ES-I3 (cell line): ENCODE data around the gene ZDHHC9.

Source experiments
- H3K36me3 ChIP-seq: 2 replicates; pipeline ENCODE4 v1.6.1; 2013; ENCODE audit warnings: mild to moderate bottlenecking, low read length, control low read depth, moderate library complexity; ENCODE audit not compliant: insufficient read depth
- H3K4me1 ChIP-seq: 2 replicates; pipeline ENCODE4 v1.6.1; 2013; ENCODE audit warnings: mild to moderate bottlenecking, control low read depth, low read length; ENCODE audit not compliant: insufficient read depth
- H3K9ac ChIP-seq: 2 replicates; pipeline ENCODE4 v1.6.1; 2013; ENCODE audit warnings: low read depth, mild to moderate bottlenecking, low read length, moderate library complexity
- H3K9me3 ChIP-seq: 2 replicates; pipeline ENCODE4 v1.6.1; 2013; ENCODE audit warnings: mild to moderate bottlenecking, low read length, moderate library complexity; ENCODE audit not compliant: control insufficient read depth, insufficient read depth

The ZDHHC9 gene

GRCh38 chrX:129786210-129786651 lies 57.5 kb downstream of the ZDHHC9 start:
- no peak overlapping the region for H3K9ac ChIP-seq
- H3K9me3 ChIP-seq, result no peaks in the 10 kb centered on the region
- H3K4me1 ChIP-seq, result no peaks in the 10 kb centered on the region; the same call in 1 of the 2 replicates
- H3K36me3 ChIP-seq, result no peaks in the 10 kb centered on the region

GRCh38 chrX:129785160-129785947 lies 58.3 kb downstream of the ZDHHC9 start:
- no peak overlapping the region for H3K9ac ChIP-seq
- H3K9me3 ChIP-seq, result no peaks in the 10 kb centered on the region
- H3K4me1 ChIP-seq, result no peaks in the 10 kb centered on the region; the same call in 1 of the 2 replicates
- H3K36me3 ChIP-seq, result no peaks in the 10 kb centered on the region

- Histone ChIP-seq H3K4me1 (no peaks in the 10 kb centered on the region; the same call in 1 of the 2 replicates), H3K9me3 (no peaks in the 10 kb centered on the region), H3K9ac (no peak overlapping the region), H3K36me3 (no peaks in the 10 kb centered on the region)
Observed at GRCh38 chrX:129784371-129784770, 59.3 kb downstream of the ZDHHC9 start.

GRCh38 chrX:129783291-129783713 lies 60.4 kb downstream of the ZDHHC9 start:
- H3K4me1 ChIP-seq, result no peaks in the 10 kb centered on the region; the same call in 1 of the 2 replicates
- H3K36me3 ChIP-seq, result no peaks in the 10 kb centered on the region
- no peaks in the 10 kb centered on the region for H3K9me3 ChIP-seq
- no peak overlapping the region for H3K9ac ChIP-seq

- Histone ChIP-seq H3K36me3 (no peaks in the 10 kb centered on the region), H3K9ac (no peak overlapping the region), H3K4me1 (no peaks in the 10 kb centered on the region; the same call in 1 of the 2 replicates), H3K9me3 (no peaks in the 10 kb centered on the region)
Observed at GRCh38 chrX:129782706-129783105, 61.0 kb downstream of the ZDHHC9 start.

GRCh38 chrX:129781680-129782495 lies 61.8 kb downstream of the ZDHHC9 start:
- H3K9ac ChIP-seq, result no peak overlapping the region
- peaks cover 6% of the 10 kb centered on the region; the same call in 1 of the 2 replicates for H3K4me1 ChIP-seq

GRCh38 chrX:129781134-129781672 lies 62.5 kb downstream of the ZDHHC9 start:
- peaks cover 12% of the 10 kb centered on the region; the same call in 1 of the 2 replicates for H3K4me1 ChIP-seq
- no peaks in the 10 kb centered on the region for H3K9me3 ChIP-seq
- H3K36me3 ChIP-seq, result no peaks in the 10 kb centered on the region
- no peak overlapping the region for H3K9ac ChIP-seq

More at GRCh38 chrX:129781680-129782495, 61.8 kb downstream of the ZDHHC9 start:
- Histone ChIP-seq H3K9me3 (no peaks in the 10 kb centered on the region), H3K36me3 (no peaks in the 10 kb centered on the region)

GRCh38 chrX:129780441-129781105 lies 63.1 kb downstream of the ZDHHC9 start:
- no peak overlapping the region for H3K9ac ChIP-seq
- H3K36me3 ChIP-seq, result no peaks in the 10 kb centered on the region
- no peaks in the 10 kb centered on the region for H3K9me3 ChIP-seq
- peaks cover 12% of the 10 kb centered on the region; the same call in 1 of the 2 replicates for H3K4me1 ChIP-seq

- H3K9me3 ChIP-seq, result no peaks in the 10 kb centered on the region
- H3K36me3 ChIP-seq, result no peaks in the 10 kb centered on the region
- no peak within 1 kb of the TSS for H3K9ac ChIP-seq
- peaks cover 12% of the 10 kb centered on the region; the same call in 1 of the 2 replicates for H3K4me1 ChIP-seq
Observed at GRCh38 chrX:129779747-129780146, 63.9 kb downstream of the ZDHHC9 start, which contains the start of gene SASH3. SASH3 (plus strand) TSS chrX:129779949; CDS start chrX:129780098, 149 bp downstream.

- H3K9ac ChIP-seq, result no peak overlapping the region
- no peaks in the 10 kb centered on the region for H3K36me3 ChIP-seq
- no peaks in the 10 kb centered on the region for H3K9me3 ChIP-seq
- H3K4me1 ChIP-seq, result peaks cover 14% of the 10 kb centered on the region; the same call in 1 of the 2 replicates
Observed at GRCh38 chrX:129779086-129779672, 64.5 kb downstream of the ZDHHC9 start.

GRCh38 chrX:129777218-129778030 lies 66.3 kb downstream of the ZDHHC9 start:
- Histone ChIP-seq H3K9me3 (no peaks in the 10 kb centered on the region), H3K9ac (no peak overlapping the region), H3K4me1 (peaks cover 25% of the 10 kb centered on the region), H3K36me3 (no peaks in the 10 kb centered on the region)

- Histone ChIP-seq H3K9me3 (no peaks in the 10 kb centered on the region), H3K9ac (no peak overlapping the region), H3K4me1 (peaks cover 34% of the 10 kb centered on the region), H3K36me3 (no peaks in the 10 kb centered on the region; the same call in 1 of the 2 replicates)
Observed at GRCh38 chrX:129773649-129774458, 69.8 kb downstream of the ZDHHC9 start.
